Glomerular visceral epithelial cell (primary cell): Measurements from ENCODE around the gene COPZ2.
"Not testable (repeated sequence)": the region's sequence is repeated elsewhere in the genome, so short reads cannot be mapped to it uniquely, and the experiment has no call there.

Experiments used
- DNase-seq: peaks from one replicate; pipeline ENCODE4 v3.0.0-alpha.2; 2016; ENCODE audit errors: extremely low spot score

COPZ2 gene

DNA sequence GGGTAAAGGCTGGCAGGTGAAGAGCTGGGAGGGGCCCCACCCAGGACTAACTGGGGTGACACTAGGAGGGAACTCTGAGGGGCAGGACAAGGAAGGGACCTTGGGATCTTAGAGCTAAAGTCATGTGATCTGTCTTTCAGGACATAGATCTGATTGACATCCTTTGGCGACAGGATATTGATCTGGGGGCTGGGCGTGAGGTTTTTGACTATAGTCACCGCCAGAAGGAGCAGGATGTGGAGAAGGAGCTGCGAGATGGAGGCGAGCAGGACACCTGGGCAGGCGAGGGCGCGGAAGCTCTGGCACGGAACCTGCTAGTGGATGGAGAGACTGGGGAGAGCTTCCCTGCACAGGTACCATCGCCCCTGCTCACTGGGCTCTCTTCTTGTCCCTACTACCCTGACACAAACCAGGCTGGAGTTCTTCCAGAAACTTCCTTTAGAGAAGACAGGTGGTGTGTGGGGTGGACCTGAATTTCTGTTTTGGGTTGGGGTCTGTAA, 18.7 kb upstream of the COPZ2 start:
- no peak for DNase-seq

DNA sequence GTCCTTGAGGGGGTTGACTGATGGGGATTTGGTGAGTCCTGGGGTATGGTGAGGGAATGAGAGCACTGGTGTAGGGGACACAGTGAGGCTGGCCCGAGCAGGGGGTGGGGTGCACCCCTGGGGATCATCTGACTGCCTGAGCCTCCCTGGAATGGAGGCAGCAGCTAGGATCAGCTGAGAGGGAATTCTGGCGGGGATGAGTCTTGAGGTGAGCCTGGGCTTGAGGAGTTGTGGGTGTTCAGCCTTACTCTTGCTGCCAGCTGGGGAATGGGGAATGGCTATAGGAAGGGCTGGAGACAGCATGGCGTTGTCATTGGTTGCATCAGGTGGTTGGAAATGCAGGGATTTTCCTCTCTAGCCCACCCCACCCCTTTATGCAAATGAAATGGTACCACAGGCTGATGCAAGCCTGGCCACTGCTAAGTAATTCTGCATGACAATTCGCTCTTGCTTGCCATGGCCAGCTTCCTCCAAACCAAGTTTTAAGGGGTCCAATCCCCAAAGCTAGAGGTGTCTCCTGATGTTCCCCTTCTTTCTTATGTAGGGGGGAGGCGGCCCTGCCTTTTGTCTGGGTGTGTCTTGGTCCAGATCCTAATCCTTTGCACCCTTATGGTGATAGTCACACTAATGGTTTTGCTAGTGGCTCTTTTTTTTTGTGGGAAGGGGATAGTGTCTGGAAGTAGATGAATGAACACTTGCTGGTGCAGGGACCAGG, 18.1 kb upstream of the COPZ2 start:
- DNase-seq, result peak; percentile 82

DNA sequence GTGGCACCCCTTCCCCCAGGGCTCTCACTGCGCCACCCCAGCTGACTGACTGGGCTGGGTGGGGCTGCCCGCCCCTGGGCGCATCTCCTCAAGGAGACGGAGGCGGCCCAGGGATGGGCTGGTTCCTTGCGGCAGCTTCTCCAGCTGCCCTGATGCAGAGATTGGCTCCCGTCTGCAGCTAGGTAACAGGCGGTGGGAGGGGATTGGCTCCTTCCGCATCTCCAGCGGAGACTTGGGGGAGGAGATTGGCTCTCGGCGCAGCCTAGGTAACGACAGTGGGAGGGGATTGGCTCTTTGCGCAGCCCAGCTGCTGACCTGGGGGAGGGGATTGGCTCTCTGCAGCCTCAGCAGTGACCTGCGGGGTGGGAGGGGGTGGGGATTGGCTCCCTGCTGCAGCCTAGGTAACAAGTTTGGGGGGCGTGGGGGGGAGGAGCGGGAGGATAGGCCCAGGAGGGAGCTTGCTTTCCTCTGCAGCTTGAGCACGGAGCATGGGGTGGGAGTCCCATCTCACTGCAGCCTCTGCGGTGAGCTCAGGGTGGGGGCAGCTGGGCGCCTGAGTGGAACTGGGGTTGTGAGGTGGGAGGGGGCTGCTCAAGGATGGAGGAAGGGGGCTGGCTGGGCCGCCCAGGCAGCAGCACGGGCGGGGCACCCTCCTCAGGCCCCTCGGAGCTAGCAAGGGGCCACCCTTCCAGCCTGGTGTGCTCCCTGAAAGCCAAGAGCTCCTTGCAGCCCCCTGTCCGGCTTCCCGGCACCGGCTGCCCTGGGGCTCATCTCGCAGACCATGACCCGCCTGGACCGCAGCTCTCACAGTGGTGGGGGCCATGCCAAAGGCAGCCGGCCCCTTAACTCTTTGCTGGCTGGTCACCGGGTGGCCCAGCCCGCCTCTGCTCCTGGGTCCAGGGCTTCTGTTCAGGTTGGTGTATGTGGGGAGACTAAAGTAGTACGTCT, 16.9 kb upstream of the COPZ2 start:
- DNase-seq, result peak; percentile 41

DNA sequence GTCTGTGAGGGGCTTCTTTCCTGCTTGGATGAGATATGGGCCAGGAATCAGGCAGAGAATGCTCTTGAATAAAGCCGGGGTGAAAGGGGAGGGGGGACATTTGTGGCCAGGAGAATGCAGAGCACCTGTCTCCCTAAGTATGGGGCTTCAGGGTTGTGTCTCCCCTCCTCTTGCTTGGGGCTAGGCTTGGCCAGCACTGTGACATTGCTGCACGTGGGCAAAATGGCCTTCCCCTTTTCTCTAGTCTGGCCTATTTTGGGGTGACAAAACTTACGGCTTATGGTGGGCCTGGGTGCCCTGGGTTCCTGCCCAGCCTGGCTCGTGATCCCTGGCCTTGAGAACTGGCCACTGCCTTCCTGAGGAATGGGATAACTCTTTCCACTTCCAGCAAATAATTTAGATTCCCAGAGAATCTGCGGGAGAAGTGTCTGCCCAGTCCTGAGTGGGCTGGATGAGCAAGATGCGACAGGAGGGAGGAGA, 16.2 kb upstream of the COPZ2 start:
- DNase-seq, result no peak

DNA sequence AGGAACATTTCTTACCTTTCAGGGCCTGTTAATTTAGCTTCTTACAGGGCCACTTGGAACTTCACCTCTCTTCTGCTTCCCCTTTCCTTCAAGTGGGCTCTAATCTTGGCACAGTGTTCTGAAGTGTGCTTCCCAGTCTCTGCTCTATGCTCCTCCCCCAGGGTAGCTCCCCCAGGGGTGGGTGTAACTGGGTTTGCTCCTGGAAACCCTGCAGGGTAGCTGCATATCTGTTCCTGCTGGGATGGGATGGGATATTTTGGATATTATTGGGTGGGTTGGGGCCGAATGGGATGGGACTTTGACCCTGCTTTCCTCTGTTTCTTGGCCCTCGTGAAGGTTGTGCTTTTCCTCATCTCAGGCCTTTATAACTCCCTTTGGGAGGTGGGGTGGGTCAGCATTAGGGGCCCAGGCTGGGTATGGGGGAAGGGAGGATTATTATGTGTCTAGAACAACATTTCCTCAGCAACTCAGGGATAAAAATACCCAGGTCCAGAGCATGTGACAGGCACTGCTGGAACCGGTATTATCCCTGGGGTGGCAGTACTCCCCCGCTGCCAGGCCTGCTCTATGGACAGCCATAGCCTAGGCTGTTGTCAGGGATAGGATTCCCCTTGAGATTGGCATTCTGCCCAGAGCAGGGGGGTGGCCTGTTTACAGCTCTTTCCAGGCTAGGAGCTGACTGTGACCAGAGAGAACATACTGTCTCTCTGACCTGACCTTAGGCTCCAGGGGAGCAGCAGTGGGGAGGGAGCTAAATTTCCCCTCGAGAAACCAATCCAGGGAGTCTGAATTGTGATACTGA, 15.6 kb upstream of the COPZ2 start:
- DNase-seq, result peak; percentile 51

DNA sequence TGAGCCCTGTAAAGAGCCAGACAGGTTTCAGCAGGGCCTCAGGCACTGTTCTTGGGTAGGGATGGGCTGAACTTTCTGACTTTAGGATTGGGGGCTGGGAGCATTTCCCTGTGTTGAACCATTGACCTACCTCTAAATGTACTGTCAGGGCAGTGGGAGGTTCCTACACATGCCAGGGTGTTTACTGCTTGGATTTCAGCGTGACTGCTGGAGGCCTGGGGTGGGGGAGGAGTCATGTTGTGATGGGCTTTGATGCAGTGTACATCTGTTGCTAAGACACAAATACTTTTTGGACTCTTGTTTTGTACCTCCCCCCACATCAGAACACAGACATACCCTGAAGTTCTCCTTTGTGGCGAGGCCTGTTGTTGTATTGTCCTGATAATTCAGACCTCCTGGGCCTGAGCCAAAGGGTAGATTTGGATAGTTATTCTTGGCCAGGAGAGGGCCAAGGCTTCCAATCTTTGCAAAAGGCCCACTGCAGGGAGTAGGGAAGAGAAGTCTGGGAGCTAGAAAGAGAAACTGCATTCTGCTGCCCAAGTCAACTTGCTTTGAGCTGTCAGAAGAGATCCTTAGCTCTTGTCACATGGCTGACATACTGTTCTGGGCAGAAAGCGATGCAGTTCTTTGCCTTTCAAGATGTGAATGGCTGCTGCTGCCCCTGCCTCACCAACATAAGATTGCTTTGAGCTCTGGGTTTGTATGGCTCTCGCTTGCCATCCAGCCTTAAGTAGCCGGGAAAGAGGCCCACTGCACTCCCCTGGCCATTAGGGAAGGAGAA, 14.3 kb upstream of the COPZ2 start:
- peak; percentile 49 for DNase-seq

DNA sequence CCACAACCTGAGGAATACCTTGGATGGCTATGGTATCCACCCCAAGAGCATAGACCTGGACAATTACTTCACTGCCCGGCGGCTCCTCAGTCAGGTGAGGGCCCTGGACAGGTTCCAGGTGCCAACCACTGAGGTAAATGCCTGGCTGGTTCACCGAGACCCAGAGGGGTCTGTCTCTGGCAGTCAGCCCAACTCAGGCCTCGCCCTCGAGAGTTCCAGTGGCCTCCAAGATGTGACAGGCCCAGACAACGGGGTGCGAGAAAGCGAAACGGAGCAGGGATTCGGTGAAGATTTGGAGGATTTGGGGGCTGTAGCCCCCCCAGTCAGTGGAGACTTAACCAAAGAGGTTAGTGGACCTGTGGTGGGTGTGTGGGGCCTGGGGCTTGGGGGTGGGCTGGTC, 13.7 kb upstream of the COPZ2 start:
- DNase-seq, result no peak

DNA sequence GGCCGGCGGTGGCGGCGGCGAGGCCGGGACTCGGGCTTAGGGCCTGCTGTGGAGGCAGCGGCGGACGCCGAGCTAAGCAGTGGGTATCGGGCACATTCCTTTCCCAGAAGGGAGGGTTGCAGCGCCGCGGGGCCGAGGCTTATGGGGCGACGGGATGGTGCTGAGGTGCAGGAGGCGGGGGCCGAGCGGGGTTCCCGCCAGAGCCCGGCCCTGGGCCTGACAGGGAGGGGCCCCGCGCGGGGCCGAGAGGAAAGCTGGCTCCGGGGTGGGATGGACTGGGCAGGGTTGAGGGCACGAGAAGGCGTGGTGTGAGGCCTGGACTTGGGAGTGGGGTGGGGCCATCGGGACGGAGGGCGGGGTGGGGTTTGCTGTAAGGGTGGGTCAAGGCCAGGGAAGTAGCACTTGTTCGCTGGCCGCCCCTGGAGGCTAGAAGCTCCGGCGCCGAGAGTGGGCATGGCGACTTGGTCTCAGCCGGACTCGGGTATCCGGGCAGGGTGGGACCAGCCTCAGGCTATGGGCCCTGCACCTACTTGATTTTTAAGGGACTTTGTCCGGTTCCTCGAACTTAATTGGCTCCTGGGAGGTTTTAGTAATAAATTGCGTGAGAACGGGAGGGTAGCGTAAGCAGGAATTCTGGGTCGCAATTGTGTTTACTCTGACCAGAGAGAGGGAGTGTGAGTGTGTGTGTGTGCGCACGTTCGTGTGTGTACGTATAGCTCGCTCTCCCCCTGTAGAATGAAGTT, 11.0 kb upstream of the COPZ2 start:
- peak; percentile 97 for DNase-seq

DNA sequence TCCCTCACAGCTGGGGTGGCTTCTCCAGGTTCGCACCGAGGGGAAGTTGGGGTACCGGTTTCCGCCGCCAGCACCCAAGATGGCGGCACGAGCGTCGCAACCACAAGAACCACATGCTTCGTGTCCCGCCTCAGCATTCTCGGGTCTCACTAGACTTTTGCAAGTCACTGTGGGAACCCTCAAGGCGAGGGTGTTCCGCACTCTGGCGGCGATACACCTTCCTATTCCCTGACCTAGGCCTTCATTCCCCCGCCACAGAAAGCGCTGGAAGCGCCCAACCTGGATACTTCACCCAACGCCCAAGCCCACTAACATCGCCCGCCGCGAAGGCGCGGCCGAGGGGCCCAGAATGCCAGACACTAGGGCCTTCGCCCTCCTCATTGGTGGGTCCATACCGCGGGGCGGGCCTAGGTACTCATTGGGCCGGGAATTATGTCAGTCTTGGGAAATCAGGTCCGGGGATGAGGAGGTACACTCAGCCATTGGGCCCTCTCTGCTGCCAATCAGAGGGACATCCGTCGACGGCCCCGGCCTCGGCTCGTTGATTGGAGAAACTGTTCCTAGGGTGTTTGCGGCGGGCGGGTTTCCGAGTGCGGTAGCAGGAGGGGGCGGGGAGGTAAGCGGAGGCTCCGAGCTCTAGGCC, 10.3 kb upstream of the COPZ2 start, which contains the start of gene NFE2L1:
Gene NFE2L1 (plus strand): TSS at position 619 of the 643 bp plus-strand sequence. CDS start 2,760 bp downstream, outside the sequence.
- DNase-seq, result peak; percentile 100

DNA sequence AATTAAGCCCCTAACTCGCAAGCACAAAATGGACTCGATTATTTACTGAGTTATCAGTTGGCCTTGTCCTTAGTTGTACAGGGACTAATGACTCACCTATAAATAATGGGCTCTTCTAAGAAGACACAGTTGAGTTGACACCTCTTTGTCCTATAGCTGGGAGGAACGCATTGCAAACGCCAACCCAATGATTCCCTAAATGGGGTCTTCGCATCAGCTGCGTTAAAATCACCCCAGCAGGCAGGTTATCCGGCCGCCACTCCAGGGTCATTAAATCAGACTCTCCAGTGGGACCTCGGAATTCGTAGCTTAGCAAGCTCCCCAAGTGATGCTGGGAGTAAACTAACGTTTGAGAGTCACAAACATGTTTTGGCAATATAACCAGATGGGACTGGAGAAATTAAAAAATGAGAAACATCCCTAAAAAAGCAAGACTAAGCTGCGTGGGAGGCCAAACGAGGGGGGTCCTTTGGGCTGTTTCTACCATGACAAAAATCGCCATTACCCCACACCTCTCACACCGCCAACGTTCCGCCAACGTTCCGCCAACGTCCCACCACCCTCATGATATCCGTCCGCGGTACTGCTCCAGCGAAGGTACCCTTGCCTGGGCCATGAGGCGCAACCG, 9.6 kb upstream of the COPZ2 start:
- DNase-seq, result no peak

DNA sequence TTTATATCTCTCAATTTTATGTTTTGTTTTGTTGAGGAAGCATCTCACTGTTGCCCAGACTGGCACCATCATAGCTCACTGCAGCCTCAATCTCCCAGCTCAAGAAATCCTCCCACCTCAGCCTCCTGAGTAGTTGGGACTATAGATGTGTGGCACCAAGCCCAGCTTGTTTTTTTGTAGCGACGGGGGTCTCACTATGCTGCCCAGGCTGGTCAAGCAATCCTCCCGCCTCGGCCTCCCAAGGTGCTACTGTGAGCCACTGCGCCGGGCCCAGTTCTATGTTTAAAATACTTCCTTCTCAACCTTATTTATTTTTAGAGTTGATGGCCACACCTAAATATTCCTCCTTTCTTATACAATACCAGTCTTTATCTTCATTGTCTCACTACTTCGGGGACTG, 8.7 kb upstream of the COPZ2 start:
- no peak for DNase-seq

DNA sequence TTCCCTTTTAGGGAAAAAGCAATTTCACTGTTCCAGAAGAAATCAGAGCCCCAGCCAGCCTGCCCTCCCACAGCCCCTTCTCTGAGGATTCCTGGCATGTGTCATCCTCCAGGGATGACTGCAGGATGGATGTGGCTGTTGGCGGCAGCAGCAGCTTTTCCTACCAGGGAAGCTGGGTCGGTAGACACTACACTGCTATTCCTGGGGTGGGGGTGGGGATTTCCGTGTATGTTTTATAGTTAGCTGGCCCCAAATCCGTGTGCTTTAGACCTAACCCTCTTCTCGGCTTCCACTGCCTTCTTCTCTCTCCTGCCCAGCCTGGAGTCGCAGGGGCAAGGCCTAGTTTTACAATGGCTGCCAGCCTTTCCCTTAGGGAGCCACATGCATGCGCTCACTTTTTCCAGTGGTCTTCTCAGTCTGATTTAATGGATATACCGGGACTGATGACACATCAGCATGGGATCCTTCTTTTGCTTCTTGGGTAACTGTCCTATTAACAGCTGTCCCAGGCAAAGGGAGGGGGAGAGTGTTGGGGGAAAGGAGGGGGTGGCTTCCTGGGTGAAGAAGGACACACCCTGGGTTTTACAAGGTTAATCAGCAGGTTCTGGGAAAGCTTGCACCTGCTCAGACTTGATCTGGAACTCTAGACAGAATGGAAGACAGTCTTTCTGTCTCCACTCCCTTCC, 7.9 kb upstream of the COPZ2 start:
- DNase-seq, result no peak

DNA sequence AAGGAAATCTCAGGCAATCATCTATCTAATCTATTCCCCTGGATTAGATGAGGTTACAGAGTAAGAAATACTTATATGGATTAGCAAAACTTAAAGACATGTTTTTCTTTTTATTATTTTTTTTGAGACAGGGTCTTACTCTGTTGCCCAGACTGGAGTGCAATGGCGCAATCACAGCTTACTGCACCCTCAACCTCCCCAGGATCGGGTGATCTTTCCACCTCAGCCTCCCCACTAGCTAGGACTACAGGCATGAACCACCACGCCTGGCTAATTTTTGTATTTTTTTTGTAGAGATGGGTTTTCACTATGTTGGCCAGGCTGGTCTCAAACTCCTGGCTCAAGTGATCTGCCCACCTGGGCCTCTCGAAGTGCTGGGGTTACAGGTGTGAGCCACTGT, 7.3 kb upstream of the COPZ2 start:
- no peak for DNase-seq

DNA sequence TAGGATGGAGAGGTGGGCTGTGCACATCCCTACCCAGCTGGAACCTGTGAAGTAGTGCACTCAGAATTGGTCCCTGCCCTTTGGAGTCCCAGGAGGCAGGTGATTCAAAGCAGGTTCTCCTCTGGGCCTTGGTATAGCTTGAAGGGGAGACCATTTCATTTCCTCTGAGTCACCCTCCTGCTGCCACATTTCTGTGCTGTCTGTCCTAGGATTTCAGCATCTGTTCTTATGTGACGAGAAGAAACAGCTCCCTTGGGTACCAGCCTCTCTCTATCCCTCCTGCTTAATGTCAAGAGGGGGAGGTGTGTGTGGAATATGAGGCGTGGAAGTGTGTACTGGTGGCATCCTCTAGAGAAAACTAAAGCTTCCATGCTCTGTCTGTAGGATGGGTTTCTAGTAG, 5.6 kb upstream of the COPZ2 start:
- no peak for DNase-seq

DNA sequence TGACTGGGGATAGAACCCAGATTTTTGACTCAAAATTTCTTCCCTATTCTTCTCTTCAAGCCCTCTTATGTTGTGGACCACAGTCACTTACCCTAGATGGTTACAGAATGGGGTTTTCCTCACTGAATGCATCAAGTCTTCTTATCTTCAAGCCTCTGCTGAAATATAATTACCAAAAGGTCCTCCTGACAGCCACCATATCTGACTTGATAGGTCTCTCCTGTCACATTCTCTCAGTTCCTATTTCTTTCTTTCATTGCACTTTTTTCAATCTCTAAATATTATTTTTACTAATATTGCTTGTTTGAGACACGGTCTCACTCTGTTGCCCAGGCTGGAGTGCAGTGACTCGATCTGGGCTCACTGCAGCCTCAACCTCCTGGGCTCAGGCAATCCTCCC, 1.1 kb upstream of the COPZ2 start:
- no peak for DNase-seq

DNA sequence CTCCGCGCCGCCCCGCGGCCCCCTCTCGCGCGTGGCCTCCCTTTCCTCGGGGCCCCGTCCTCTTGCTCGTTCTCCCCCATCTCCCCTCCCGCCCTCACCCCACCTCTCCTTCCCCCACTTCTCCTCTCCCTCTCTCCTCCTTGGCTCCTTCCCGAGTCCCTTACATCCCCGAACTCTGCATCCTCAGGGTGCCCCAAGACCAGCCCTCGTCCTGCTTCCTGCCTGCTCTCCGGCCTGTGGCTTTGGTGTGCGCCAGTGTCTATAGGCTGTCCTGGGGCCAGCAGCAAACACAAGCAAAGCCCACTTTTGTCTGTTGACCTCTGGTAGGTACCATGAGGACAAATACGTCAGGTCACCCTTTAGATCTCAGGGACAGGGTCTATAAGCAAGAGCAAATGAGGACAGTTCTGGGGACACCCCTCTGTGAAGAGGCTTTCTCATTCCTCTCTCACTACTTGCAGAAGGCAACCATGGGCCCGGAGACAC, 284 bp upstream of the COPZ2 start:
- DNase-seq, result no peak

DNA sequence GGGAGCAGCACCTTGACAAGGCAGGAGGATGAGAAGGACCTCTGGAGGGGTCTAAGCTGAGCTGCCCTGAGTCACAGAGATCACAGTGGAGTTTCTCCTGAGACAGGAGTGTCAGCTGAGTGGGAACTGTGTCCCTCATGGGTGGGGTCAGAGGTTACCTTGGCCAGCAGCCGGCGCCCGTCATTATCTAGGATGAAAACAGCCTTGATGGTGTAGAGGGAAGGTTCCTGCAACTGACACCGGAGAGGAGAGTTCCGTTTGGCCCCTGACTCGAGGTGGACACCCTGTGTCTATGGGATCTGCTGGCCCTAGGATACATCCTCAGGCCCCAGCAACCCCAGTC, 933 bp downstream of the COPZ2 start:
- no peak for DNase-seq

DNA sequence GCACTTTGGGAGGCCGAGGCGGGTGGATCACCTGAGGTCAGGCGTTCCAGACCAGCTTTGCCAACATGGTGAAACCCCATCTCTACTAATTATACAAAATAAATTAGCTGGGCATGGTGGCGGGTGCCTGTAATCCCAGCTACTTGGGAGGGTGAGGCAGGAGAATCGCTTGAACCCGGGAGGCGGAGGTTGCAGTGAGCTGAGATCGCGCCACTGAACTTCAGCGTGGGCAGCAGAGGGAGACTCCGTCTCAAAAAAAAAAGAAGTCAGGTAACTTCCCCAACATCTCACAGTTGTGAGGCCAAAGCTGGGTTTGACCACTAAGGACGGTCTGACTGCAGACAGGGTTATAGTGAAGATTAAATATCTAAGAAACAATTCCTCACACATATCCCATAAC, 2.9 kb downstream of the COPZ2 start:
- DNase-seq, result not testable (repeated sequence)

DNA sequence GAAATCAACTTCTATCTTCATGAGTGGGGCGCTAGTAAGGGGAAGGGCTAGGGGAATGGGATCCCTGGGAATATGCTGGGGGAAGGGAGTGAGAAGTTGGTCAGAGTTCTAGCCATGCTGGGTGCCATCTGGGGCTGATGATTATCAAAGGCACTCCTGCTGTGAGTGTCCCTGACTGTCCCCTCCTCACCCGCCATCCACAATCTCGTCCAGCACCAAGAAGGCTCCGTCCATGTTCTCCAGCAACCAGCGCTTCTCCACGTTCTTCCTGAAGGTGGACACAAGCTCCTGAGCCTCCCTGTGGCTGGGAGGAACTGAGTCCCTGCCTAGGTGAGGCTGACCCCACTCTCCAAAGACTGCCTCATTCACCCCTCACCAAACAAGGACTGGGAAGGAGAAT, 5.6 kb downstream of the COPZ2 start:
- no peak for DNase-seq
